Activated effector memory CD4-positive, alpha-beta T cell treated with Interleukin-2 at 50 U/mL for 16 hours (primary cell): ENCODE data around the gene IL36G.

ENCODE experiments used
- DNase-seq: peaks from one replicate; pipeline ENCODE4 v3.0.0-alpha.2; 2020

The IL36G gene

DNA sequence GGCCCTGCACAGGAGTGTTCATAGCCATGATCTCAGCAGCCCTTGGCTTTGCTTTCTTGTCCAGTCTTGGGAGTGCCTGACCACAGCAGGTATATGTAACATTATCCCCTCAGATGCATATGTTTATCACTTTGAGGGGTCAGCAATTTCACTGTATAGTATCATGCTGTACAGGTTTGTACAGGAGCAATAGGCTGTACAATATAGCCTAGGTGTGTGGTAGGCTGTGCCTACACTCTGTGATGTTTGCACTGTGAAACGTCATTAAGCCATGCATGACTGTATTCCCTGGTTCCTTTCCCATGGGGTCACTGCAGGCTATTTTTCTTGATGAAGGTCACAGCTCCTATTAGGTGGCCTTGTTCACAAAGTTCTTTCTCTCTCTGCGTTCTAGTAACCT is 4.7 kb upstream of the IL36G start:
- no peak for DNase-seq

GRCh38 chr2:112979731-112980130 is 1.9 kb downstream of the IL36G start:
- DNase-seq: no peak

- DNase-seq: no peak
Observed at GRCh38 chr2:112980537-112980936, 2.7 kb downstream of the IL36G start.

GRCh38 chr2:112985090-112985489 is 7.3 kb downstream of the IL36G start:
- DNase-seq: no peak

DNA sequence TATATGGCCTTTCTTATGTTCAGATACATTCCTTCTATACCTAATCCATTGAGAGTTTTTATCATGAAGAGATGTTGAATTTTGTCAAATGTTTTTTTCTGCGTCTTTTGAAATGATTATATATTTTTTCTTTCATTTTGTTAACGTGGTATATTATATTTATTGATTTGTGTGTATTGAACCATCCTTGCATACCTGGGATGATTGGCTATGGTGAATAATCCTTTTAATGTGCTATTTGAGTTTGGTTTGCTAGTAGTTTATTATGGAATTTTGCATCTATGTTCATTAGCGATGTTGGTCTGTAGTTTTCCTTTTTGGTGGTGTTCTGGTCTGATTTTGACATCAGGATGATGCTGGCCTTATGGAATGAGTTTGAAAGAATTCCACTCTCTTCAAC is 11.8 kb downstream of the IL36G start:
- no peak for DNase-seq

DNA sequence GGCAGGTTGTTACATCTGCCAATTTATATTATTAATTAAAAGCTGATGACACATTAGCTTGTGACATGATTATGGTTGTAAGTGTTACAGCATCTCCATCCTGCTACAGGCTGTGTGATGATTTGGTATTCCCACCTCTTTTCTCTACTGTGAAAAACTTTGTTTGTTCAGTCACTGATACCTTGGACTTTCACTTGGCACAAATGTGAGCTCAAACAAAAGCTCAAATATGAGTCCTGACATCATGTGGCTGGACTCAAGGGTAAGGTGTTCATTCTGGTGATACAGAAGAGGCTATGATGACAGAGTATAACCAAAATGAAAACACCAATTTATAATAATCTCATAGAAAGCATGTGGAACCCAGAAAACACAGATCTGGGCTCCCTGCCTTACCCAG is 16.0 kb downstream of the IL36G start:
- DNase-seq: no peak

DNA sequence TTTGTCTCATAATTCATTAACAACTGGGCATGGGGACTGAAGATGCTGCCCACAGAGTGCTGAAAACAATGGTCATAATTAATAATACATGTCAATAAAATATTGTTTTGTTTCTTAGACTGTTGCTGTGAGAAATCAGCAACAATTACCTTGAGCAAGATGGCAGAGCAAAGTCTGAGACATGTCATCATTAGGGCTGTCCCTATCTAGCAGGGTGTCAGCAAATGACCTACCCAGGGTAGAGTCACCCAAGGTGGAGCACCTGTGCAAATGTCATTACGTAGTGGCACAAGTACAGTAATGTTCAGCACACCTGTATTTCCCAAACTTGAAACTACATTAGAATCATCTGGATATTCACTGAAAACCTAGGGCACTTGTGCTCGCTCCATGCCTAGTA is 16.8 kb downstream of the IL36G start:
- no peak for DNase-seq

DNA sequence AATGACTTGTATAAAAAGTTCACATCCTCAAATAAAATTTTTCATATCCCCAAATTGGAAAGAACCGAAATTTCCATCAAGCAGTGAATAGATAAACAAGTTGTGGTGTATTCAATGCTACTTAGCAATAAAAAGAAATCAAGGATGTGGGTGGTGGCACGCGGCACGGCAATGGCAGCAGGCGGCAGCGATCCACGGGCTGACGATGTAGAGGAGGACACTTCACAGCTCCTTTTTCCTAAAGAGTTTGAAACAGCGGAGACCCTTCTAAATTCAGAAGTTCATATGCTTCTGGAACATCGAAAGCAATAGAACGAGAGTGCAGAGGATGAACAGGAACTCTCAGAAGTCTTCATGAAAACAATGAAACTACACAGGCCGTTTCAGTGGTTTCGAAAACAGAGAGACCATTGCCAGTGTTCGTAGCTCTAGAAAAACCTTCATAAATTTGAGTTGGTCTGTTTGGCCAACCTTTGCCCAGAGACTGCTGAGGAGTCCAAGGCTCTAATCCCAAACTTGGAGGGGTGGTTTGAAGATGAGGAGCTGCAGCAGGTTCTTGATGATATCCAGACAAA is 17.6 kb downstream of the IL36G start:
- DNase-seq: no peak

DNA sequence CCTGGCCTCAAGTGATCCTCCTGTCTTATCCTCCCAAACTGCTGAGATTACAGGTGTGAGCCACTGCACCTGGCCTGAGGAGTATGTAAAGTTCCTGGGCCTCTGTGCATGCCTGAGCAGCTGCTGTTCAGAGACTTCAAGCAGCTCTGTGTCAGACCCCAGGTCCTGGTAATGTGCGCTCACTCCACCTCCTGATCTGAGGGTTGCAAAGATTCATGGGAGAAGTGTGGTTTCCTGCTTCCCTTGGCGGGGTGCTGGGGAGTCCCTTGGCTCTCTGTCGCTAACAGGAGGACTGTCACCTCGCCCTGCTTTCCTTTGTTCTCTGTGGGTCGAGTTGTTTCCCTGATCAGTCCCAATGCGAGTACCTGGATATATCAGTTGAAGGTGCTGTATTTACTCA is 18.8 kb downstream of the IL36G start:
- peak; percentile 58 for DNase-seq

DNA sequence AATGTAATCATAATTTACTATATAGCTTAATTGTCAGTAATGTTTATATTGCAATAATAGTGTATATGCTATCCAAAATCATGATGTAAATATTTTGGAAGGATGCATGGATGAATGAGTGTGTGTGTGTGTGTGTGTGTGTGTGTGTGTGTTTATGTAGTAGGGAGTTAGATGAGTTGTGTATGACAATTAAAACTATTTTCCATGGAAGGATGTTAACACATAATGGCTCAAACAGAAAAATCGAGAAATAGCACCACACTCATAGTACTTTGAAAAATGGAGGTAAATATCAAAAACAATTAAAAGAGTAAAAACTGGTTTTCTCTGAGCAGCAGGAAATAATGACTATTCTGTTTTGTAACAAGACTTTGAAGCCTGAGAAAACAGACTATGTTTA is 19.3 kb downstream of the IL36G start:
- no peak for DNase-seq

DNA sequence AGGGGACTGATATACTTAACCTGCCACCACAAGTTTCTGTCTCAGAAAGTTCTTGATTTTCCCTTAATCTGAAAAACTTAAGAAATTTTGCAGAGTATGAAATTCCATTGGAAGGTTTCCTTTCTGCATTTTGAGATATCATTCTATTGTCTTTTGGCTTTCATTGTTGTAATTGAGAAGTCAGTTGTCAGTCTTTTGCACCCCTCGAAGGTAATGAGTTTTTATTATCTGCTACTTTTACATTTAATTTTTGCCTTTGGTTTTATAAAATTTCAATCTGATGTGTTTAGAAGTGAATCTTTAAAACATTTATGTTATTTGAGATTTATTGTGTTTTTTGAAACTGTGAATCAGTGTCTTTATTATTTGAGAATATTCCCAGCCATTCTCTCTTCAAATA is 22.6 kb downstream of the IL36G start:
- no peak for DNase-seq

DNA sequence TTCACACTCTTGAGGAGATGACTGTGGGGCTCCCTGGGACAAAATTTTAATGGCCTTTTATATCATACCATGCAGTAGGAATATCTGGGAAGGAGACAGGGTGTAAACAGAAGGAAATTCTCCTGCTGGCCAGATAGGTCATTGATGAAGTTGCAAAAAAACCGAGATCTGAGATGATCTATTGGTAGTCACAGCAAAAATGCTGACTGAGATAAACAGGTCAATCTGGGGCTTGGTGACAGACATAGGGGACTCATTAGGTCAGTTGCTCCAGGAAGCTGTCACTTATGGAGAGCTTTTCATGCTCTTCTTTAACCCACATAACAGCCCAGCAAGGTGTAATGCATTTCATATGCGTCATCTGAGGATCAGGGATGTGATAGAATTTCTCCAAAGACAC is 24.9 kb downstream of the IL36G start:
- DNase-seq: no peak

GRCh38 chr2:113005030-113005509 is 27.3 kb downstream of the IL36G start, which contains the start of gene IL36A:
IL36A (plus strand) TSS chr2:113005459; CDS start chr2:113005872, 413 bp downstream.
- no peak for DNase-seq

- DNase-seq: no peak
Observed at GRCh38 chr2:113007250-113007649, 29.4 kb downstream of the IL36G start.

- no peak for DNase-seq
Observed at GRCh38 chr2:113009622-113010021, 31.8 kb downstream of the IL36G start.

DNA sequence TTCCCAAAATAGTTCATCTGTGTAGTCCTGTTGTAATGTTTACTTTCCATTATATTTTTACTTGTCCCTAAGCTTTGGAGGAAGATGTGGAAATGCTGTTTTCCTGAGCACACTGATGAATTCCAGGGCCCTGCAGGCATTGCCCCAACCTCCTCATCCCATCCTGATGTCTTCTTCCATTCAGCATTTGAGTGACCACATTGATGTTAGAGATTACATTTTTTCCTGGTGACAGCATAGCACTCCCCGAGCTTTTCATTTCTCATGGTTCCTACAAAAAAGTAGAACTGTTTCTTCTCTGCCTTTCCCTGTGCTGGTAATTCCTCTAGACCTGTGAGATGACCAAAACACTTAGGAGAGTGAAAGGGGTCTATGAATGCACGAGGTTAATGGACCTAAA is 32.3 kb downstream of the IL36G start:
- no peak for DNase-seq

DNA sequence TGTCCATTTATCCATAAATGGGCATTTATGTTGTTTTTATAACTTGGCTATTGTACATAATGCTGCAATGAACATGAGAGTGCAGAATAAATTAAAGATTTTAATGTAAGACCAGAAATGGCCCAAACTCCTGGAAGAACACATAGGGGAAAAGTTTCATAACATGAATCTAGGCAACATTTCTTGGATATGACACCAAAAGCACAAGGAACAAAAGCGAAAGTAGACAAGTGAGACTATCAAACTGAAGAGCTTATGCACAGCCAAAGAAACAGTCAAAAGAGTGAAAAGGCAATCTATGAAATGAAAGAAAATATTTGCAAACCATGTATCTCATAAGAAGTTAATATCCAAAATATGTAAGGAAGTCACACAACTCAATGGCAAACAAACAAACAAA is 33.3 kb downstream of the IL36G start:
- DNase-seq: no peak

DNA sequence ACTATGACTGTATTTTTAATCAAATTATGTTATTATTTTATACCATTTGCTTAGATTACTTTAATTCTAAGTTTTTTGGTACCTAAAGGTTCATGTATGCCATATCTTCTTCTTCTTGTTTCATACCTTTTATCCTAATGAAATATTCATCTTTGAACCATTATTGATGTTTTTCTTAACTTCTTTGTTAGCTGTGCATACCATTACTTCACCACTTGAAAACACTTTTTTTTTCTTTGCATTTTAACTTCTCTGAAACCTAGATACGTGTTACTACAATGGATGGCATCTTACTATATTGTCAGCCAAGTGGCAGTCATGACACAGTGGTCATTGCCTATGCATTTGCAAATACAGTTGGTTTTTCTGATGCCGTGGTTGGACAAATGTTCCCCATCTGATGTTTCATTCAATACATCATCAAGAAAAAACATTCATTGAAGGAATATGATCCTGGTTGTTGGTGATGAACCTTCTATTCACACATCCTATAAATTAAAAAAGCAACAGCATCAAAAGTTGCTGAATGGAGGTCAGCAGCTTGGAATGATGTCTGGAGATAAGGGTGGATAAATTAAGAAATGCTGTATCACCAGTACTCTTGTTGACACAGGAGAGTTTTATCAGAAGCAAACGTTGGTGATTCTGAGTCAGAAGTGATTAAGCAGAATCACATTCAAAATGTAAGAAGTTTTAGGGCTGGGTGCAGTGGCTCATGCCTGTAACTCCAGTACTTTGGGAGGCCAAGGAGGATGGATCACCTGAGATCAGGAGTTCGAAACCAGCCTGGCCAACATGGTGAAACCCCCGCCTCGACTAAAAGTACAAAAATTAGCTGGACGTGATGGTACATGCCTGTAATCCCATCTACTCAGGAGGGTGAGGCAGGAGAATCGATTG is 34.9 kb downstream of the IL36G start:
- DNase-seq: no peak

- DNase-seq: no peak
Observed at GRCh38 chr2:113013336-113013661, 35.5 kb downstream of the IL36G start.

- DNase-seq: no peak
Observed at GRCh38 chr2:113014067-113014466, 36.3 kb downstream of the IL36G start.

GRCh38 chr2:113015042-113015441 is 37.2 kb downstream of the IL36G start:
- no peak for DNase-seq

DNA sequence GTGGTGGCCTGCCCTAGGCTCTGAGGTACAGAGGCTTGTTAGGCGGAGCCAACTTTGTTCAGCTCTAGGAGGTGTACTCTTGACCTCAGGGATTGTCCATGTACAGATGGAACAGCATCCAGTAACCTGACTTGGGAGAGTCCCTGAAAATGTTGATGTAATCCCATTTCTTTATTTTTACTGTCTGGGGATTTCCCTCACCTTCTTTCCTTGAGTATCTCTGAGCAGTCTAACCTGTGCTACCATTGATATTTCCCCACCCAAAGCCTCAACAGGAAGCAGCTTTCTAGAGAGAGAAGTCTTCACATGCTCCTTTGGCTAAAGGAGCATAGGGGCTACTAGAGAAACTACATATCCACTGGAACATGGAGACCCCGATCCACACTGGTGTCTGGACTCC is 37.8 kb downstream of the IL36G start:
- DNase-seq: no peak

- DNase-seq: no peak
Observed at GRCh38 chr2:113018509-113018908, 40.7 kb downstream of the IL36G start.

DNA sequence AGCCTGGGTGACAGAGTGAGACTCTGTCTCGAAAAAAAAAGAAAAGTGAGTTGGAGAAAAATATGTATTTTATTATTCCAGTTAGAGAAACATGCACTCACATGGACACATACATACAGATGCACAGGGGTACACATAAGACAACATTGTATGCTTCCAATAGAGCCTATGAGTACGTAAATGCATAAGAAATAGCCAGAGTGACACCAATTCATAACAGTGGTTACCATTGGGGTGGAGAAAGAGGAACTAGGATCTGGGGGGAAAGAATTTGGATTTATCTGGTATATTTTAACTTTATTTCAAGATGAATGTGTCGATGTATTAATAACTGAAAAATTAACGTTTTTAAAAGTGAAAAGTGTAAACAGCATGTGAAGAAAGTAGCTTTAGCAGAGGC is 43.5 kb downstream of the IL36G start:
- DNase-seq: no peak

- no peak for DNase-seq
Observed at GRCh38 chr2:113024764-113025163, 47.0 kb downstream of the IL36G start.
